Spleen (tissue), 7 donors: ENCODE results near the gene ALDH1A3.

Experiments
- POLR2A ChIP-seq, 3 donors: fragments of 450-650 bp; IDR thresholded peaks; one replicate each; pipeline ENCODE4 v1.5.1; 2017; ENCODE audit warnings: antibody characterized with exemption in 3 of 3, mild to moderate bottlenecking in 1 of 3
- POLR2AphosphoS5 ChIP-seq, 3 donors: sonication (generic); formaldehyde crosslinking; IDR thresholded peaks; one replicate each; pipeline ENCODE4 v1.5.1; 2017; ENCODE audit warnings: antibody characterized with exemption in 3 of 3
- TF ChIP-seq, protein P1 (sequence below), 11 experiments: fragments of 200-600 bp in 7 of 11; fragments of 450-650 bp in 4 of 11; sonication (generic) in 4 of 11; IDR thresholded peaks in 8 of 11; conservative IDR thresholded peaks in 3 of 11; 1 replicate in 7 of 11; 2 replicates in 4 of 11; pipeline versions ENCODE4 v1.4.0 to v1.8.0; 2016 to 2021; ENCODE audit warnings: antibody characterized with exemption in 11 of 11, inconsistent platforms in 4 of 11, mild to moderate bottlenecking in 1 of 11
- donor health status: DM: no; HTN: no; CAD: no; lungs with moderate emphysema.
- donor health status: DM: no; HTN: no; CAD: no.
- donor health status: DM: no; HTN: no; CAD: no.

DNA sequence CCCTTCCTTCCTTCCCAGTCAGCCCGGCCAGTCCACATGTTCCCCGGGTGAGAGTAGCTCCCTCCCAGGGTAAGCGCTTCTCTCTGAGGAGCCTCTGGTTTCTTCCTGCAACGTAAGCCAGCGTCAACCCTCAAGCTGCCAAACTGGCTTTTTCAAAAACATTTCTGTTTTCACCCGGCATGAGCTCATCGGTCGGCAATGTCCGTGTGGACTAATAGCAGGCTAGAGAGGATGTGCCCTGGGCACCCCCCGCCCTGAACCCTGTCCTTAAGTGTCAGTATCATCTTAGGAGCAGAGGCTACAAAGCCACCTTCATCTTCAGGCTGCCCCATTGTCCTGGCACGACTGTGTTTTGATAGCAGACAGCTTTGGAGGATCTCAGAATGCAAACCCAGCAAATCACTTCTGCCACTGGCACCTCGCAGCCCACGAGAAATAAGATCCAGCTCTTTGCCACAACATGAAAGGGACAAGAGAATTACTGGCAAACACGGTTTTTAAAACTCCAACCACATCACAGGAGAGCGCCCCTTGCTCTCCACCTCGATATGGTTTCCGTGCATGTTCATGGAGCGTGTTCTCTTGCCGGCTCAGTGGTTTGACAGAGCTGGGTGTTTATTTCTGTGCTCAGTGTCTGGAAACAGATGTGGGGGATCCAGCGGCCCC is 9.9 kb downstream of the ALDH1A3 start:
- TF ChIP-seq, protein P1, sequence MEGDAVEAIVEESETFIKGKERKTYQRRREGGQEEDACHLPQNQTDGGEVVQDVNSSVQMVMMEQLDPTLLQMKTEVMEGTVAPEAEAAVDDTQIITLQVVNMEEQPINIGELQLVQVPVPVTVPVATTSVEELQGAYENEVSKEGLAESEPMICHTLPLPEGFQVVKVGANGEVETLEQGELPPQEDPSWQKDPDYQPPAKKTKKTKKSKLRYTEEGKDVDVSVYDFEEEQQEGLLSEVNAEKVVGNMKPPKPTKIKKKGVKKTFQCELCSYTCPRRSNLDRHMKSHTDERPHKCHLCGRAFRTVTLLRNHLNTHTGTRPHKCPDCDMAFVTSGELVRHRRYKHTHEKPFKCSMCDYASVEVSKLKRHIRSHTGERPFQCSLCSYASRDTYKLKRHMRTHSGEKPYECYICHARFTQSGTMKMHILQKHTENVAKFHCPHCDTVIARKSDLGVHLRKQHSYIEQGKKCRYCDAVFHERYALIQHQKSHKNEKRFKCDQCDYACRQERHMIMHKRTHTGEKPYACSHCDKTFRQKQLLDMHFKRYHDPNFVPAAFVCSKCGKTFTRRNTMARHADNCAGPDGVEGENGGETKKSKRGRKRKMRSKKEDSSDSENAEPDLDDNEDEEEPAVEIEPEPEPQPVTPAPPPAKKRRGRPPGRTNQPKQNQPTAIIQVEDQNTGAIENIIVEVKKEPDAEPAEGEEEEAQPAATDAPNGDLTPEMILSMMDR (IDR thresholded peaks at IDR 0.05 in 8 of 11, conservative IDR thresholded peaks at IDR 0.05 in 3 of 11): no peak
- TF ChIP-seq POLR2A (IDR thresholded peaks at IDR 0.05) (no peak), POLR2AphosphoS5 (IDR thresholded peaks at IDR 0.05) (no peak)
